Activated B cell treated with CpG ODN at 0.5 μM for 24 hours (primary cell): ENCODE measurements around the gene BRPF1. TPM values are rescaled to one million over a fixed set of nuclear protein-coding genes. Genes with fewer than 3 reads are reported as not detected.
A peak's percentile ranks its signal among the peaks of the same experiment; 100 is the strongest.

Experiments used
- ATAC-seq: fragments of 200-7000 bp; cut with Tn5 transposase; one replicate; pipeline ENCODE4 v1.10.0; 2021; ENCODE audit warnings: low read depth, mild to moderate bottlenecking, moderate library complexity
- CTCF ChIA-PET: fragments of 350-600 bp; sonication (Branson Sonifier 250); formaldehyde crosslinking; loops from one replicate; lab custom pipeline; 2021; ENCODE audit warnings: antibody characterized with exemption; lab: Charles Lee
- POLR2A ChIA-PET: fragments of 350-600 bp; sonication (Branson Sonifier 250); formaldehyde crosslinking; loops from one replicate; lab custom pipeline; 2021; ENCODE audit warnings: antibody characterized with exemption; lab: Charles Lee
- DNase-seq: peaks from one replicate; pipeline ENCODE4 v3.0.0; 2022
- H3K27ac Mint-ChIP-seq: one replicate; pipeline ENCODE4 v1.8.0; 2020; ENCODE audit warnings: mixed read lengths
- H3K27me3 Mint-ChIP-seq: one replicate; pipeline ENCODE4 v1.8.0; 2021; ENCODE audit warnings: mixed read lengths
- H3K36me3 Mint-ChIP-seq: one replicate; pipeline ENCODE4 v1.8.0; 2021; ENCODE audit warnings: low read depth, mixed read lengths
- H3K4me1 Mint-ChIP-seq: one replicate; pipeline ENCODE4 v1.8.0; 2021; ENCODE audit warnings: mixed read lengths
- H3K4me3 Mint-ChIP-seq: one replicate; pipeline ENCODE4 v1.8.0; 2020; ENCODE audit warnings: mild to moderate bottlenecking, mixed read lengths
- H3K9me3 Mint-ChIP-seq: one replicate; pipeline ENCODE4 v1.8.0; 2020; ENCODE audit warnings: mixed read lengths
- intact Hi-C: fragments of 100-400 bp; cut with micrococcal nuclease; formaldehyde crosslinking; loops from one replicate; pipeline ENCODE4 v1.15.1; 2024
- total RNA-seq: library from RNA; stranded (reverse); gene quantifications from 2 replicates; pipeline ENCODE4 v1.2.3, GENCODE V29; 2022
- TF ChIP-seq, protein P1 (sequence below): fragments of 200-600 bp; IDR thresholded peaks from one replicate; pipeline ENCODE4 v1.8.0; 2022; ENCODE audit warnings: antibody characterized with exemption, mild to moderate bottlenecking

The BRPF1 gene
- total RNA-seq, 1 donor from 2014 or later: 35.2 TPM

GRCh38 chr3:9690451-9691450 lies 40.8 kb upstream of the BRPF1 start:
- POLR2A ChIA-PET: interaction anchor here (0.5 to 2.4 kb wide), 11 partner anchors 10 to 308 kb away, joined by 3 to 8 read pairs (median 4); partner anchors contain the start of genes ARPC4, BRPF1, MTMR14 and OGG1
- TF ChIP-seq, protein P1, sequence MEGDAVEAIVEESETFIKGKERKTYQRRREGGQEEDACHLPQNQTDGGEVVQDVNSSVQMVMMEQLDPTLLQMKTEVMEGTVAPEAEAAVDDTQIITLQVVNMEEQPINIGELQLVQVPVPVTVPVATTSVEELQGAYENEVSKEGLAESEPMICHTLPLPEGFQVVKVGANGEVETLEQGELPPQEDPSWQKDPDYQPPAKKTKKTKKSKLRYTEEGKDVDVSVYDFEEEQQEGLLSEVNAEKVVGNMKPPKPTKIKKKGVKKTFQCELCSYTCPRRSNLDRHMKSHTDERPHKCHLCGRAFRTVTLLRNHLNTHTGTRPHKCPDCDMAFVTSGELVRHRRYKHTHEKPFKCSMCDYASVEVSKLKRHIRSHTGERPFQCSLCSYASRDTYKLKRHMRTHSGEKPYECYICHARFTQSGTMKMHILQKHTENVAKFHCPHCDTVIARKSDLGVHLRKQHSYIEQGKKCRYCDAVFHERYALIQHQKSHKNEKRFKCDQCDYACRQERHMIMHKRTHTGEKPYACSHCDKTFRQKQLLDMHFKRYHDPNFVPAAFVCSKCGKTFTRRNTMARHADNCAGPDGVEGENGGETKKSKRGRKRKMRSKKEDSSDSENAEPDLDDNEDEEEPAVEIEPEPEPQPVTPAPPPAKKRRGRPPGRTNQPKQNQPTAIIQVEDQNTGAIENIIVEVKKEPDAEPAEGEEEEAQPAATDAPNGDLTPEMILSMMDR: no peak
- no peak overlapping the region for H3K4me3 Mint-ChIP-seq

DNA sequence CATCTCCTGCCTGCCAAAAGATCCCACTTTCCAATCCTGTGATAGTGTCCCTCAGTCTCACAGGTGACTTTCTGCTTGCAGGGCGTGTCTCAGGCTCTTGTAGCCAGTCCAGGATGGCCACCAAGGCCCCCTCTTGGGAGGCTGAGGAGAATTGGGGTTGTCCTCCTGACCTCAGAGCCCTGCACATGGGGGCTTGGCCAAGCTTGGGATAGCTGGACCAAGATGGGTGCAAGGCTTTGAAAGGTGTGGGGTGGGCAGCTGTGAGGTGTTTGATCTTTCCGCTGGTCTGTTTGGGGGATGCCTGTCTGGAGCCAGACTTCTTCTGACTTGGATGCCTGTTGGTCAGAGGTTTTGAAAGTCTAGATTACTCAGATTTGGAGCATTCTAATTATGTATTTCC lies 39.9 kb upstream of the BRPF1 start:
- no peaks in the 10 kb centered on the region for H3K27me3 Mint-ChIP-seq
- DNase-seq (no peak), ATAC-seq (no peak)
- no peak overlapping the region for H3K4me3 Mint-ChIP-seq
- peaks cover 24% of the 10 kb centered on the region for H3K4me1 Mint-ChIP-seq
- H3K36me3 Mint-ChIP-seq: peaks cover 98% of the 10 kb centered on the region
- no peaks in the 10 kb centered on the region for H3K9me3 Mint-ChIP-seq
- POLR2A ChIA-PET: interaction anchor here (0.5 to 1.6 kb wide), 9 partner anchors 9 to 309 kb away, joined by 3 to 7 read pairs (median 4); partner anchors contain the start of genes ARPC4, BRPF1 and OGG1
- CTCF ChIA-PET: no interaction called here
- TF ChIP-seq, protein P1: no peak
- peak overlapping the region; percentile 1 for H3K27ac Mint-ChIP-seq
- intact Hi-C loops: loop anchor here (1.0 kb wide), 3 partner anchors 13 to 42 kb away; partner anchors contain the start of genes BRPF1 and MTMR14

More at GRCh38 chr3:9690451-9691450, 40.8 kb upstream of the BRPF1 start:
- Mint-ChIP-seq H3K36me3 (peaks cover 98% of the 10 kb centered on the region), H3K27ac (peak overlapping the region; percentile 12), H3K4me1 (peaks cover 24% of the 10 kb centered on the region), H3K27me3 (no peaks in the 10 kb centered on the region), H3K9me3 (no peaks in the 10 kb centered on the region)
- CTCF ChIA-PET: no interaction called here
- ATAC-seq (peak; percentile 99), DNase-seq (peak; percentile 60)
- intact Hi-C loops: loop anchor here (1.0 kb wide), 3 partner anchors 14 to 41 kb away; partner anchors contain the start of genes BRPF1 and MTMR14

DNA sequence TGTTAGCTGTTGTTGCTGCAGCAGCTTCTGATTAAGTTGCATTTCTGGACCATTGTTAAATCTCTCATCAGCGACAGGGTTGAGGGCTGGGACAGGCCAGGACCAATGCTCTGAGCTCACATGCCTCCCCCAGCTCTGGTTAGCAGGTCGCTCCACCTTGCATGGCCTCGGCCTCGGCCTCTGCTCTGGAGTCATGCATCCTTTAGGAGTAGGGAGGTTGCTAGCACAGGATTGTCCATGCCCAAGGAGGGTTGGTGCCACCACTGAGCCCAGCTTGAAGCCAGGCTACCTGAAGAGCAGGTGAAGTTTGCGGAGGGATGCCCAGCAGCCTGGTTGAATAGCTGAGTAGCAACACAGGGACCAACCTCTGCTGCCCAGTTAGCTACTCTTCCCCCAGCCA lies 39.1 kb upstream of the BRPF1 start:
- Mint-ChIP-seq H3K4me1 (peaks cover 24% of the 10 kb centered on the region), H3K4me3 (no peak overlapping the region), H3K27ac (no peak overlapping the region), H3K27me3 (no peaks in the 10 kb centered on the region), H3K36me3 (peaks cover 98% of the 10 kb centered on the region), H3K9me3 (no peaks in the 10 kb centered on the region)
- TF ChIP-seq, protein P1: no peak
- intact Hi-C loops: no loop called here
- no peak for ATAC-seq
- ChIA-PET CTCF (no interaction called here), POLR2A (interaction anchor here (0.9 kb wide), 1 partner anchor 296 kb away, joined by 3 read pairs; no protein-coding TSS in a partner anchor)
- no peak for DNase-seq

- H3K4me3 Mint-ChIP-seq: no peak overlapping the region
- POLR2A ChIA-PET: no interaction called here
- intact Hi-C loops: no loop called here
- ATAC-seq: no peak
- H3K9me3 Mint-ChIP-seq: no peaks in the 10 kb centered on the region
- H3K36me3 Mint-ChIP-seq: peaks cover 98% of the 10 kb centered on the region
- peaks cover 12% of the 10 kb centered on the region for H3K4me1 Mint-ChIP-seq
- TF ChIP-seq, protein P1: no peak
- CTCF ChIA-PET: no interaction called here
- H3K27me3 Mint-ChIP-seq: no peaks in the 10 kb centered on the region
- no peak for DNase-seq
- H3K27ac Mint-ChIP-seq: no peak overlapping the region
Observed at GRCh38 chr3:9695345-9695744, 36.2 kb upstream of the BRPF1 start.

GRCh38 chr3:9695746-9696145 lies 35.8 kb upstream of the BRPF1 start:
- DNase-seq: no peak
- ATAC-seq: no peak
- Mint-ChIP-seq H3K27me3 (no peaks in the 10 kb centered on the region), H3K4me1 (peaks cover 8% of the 10 kb centered on the region), H3K27ac (no peak overlapping the region), H3K4me3 (no peak overlapping the region), H3K36me3 (peaks cover 96% of the 10 kb centered on the region), H3K9me3 (no peaks in the 10 kb centered on the region)
- POLR2A ChIA-PET: no interaction called here
- TF ChIP-seq, protein P1: no peak
- intact Hi-C loops: no loop called here
- CTCF ChIA-PET: no interaction called here
